GM21717 (cell line): ENCODE data around the gene DYNC1H1.

ENCODE experiments used
- ATAC-seq: cut with Tn5 transposase; IDR thresholded peaks from one replicate; pipeline ENCODE4 v1.9.1; 2021; ENCODE audit warnings: mild to moderate bottlenecking, moderate library complexity; ENCODE audit not compliant: unreplicated experiment

Gene DYNC1H1

GRCh38 chr14:101964297-101965180 lies at the start of gene DYNC1H1:
Gene DYNC1H1, plus strand, starts transcription at chr14:101964573. Its CDS starts 119 bp downstream, at chr14:101964692.
- ATAC-seq = peak; percentile 82

- ATAC-seq = no peak
These were observed 48.2 kb upstream of the DYNC1H1 start for GRCh38 chr14:101915871-101916815.

- no peak for ATAC-seq
These were observed 47.5 kb upstream of the DYNC1H1 start for GRCh38 chr14:101916816-101917412.

GRCh38 chr14:101917413-101918017 lies 46.9 kb upstream of the DYNC1H1 start:
- ATAC-seq = no peak

GRCh38 chr14:101918065-101918989 lies 46.0 kb upstream of the DYNC1H1 start:
- no peak for ATAC-seq

GRCh38 chr14:101920271-101920670 lies 44.1 kb upstream of the DYNC1H1 start:
- no peak for ATAC-seq

GRCh38 chr14:101922866-101923265 lies 41.5 kb upstream of the DYNC1H1 start:
- ATAC-seq = no peak

- no peak for ATAC-seq
These were observed 39.2 kb upstream of the DYNC1H1 start for GRCh38 chr14:101925152-101925551.

GRCh38 chr14:101926085-101926484 lies 38.3 kb upstream of the DYNC1H1 start:
- ATAC-seq = no peak

GRCh38 chr14:101926620-101927019 lies 37.8 kb upstream of the DYNC1H1 start:
- ATAC-seq = no peak

- no peak for ATAC-seq
These were observed 36.5 kb upstream of the DYNC1H1 start for GRCh38 chr14:101927859-101928258.

GRCh38 chr14:101928415-101928841 lies 35.9 kb upstream of the DYNC1H1 start:
- no peak for ATAC-seq

- ATAC-seq = no peak
These were observed 35.3 kb upstream of the DYNC1H1 start for GRCh38 chr14:101929096-101929495.

GRCh38 chr14:101929946-101930345 lies 34.4 kb upstream of the DYNC1H1 start:
- ATAC-seq = no peak

- ATAC-seq = no peak
These were observed 31.7 kb upstream of the DYNC1H1 start for GRCh38 chr14:101932673-101933072.

- ATAC-seq = no peak
These were observed 31.2 kb upstream of the DYNC1H1 start for GRCh38 chr14:101933209-101933608.

GRCh38 chr14:101934601-101935150 lies 29.7 kb upstream of the DYNC1H1 start:
- ATAC-seq = no peak

- ATAC-seq = no peak
These were observed 26.2 kb upstream of the DYNC1H1 start for GRCh38 chr14:101937926-101938767.
